NOMO-1 treated with dmso at 0.1 percent for 144 hours (cell line): Measurements from ENCODE around the gene MKNK2.

Source experiments
- DNase-seq: peaks from one replicate; lab custom pipeline; 2025; ENCODE audit not compliant: unreplicated experiment; lab: John Stamatoyannopoulos, UW

The MKNK2 gene

DNA sequence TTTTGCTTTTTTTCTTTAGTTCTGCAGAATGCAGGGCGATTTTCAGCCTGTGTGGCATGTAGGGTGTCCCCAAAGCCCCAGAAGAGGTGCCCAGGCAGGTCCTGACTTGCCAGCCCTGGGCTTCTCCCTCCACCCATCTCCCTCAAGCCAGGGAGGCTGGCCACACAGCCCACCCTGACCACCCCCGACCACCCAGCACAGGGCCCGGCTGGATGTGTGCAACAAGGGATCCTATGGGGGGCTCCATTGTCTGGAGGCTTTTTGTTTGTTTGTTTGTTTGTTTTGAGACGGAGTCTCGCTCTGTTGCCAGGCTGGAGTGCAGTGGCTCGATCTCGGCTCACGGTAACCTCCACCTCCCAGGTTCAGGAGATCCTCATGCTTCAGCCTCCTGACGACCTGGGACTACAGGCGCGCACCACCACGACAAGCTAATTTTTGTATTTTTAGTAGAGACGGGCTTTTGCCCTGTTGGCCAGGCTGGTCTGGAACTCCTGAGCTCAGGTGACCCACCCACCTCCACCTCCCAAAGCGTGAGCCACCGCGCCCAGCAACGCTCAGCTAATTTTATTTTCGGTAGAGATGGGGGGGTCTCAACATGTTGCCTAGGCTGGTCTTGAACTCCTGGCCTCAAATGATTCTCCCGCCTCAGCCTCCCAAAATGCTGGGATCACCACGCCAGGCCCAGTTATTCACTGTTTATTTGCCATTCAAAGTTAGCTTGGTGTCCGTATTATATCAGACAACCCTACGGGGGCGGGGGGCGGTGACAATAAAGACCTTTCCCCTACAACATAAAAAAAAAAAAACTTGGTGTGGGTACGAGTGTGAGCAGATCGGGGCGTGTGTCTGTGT is 7.8 kb upstream of the MKNK2 start:
- no peak for DNase-seq

DNA sequence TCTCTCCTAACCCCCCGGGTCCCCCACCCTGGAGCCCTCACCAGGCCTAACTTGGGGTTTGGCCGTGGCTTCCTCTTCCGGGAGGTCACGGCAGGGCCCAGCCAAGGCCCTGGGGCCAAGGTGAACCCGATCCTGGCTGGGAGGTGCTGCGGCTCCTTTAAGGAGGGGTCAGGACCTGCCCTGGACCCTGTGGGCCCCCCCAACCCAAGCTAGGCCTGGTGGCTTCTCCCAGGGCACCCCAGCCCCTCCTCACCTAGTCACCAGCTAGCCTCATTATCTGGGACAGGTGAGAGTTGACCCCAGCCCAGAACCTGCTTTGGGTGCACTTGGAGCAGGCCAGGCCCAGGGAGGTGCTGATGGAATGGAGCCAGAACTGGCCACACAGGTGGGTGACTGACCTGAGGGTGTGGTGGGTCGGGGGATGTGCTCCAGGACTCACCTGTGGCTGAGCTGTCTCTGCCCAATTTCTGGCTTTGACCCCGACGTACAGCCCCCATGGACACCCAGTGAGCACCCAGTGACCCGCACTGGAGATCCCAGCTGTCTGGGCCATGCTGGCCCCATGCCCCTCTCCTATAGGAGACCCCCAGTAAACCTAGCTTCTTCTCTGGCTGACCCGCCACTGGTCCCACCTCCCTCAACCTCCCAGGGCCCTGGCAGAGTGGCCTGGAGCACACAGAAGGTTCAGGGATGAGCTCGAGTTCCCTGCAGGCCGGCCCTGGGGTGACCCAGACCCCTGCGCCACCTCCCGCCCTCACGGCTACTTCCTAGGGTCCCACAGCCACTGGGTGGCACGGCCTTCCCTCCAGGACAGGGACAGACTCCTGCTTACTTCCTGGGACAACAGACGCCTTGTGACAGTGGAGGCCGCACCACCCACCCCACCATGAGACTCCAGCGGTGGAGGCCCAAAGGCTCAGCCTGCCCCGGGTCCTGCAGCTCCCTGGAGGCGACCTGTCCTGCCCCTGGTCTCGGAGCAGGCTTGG is 6.7 kb upstream of the MKNK2 start:
- no peak for DNase-seq

DNA sequence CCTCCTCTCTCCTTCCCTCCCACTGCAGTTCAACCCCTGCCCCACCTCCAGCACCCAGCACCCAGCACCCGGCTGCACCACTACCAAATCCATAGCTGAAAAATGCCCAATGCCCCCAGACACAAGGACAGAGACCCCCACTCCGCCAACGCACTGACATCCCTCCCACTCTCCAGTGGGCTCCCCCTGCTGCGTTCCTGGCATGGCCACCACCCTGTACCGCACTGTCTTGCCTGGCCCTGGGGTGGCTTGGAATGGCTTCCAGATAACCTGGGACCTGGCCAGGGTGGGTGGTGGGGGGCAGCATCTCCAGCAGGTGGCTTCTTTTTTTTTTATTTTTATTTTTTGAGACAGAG is 5.8 kb upstream of the MKNK2 start:
- DNase-seq = no peak

DNA sequence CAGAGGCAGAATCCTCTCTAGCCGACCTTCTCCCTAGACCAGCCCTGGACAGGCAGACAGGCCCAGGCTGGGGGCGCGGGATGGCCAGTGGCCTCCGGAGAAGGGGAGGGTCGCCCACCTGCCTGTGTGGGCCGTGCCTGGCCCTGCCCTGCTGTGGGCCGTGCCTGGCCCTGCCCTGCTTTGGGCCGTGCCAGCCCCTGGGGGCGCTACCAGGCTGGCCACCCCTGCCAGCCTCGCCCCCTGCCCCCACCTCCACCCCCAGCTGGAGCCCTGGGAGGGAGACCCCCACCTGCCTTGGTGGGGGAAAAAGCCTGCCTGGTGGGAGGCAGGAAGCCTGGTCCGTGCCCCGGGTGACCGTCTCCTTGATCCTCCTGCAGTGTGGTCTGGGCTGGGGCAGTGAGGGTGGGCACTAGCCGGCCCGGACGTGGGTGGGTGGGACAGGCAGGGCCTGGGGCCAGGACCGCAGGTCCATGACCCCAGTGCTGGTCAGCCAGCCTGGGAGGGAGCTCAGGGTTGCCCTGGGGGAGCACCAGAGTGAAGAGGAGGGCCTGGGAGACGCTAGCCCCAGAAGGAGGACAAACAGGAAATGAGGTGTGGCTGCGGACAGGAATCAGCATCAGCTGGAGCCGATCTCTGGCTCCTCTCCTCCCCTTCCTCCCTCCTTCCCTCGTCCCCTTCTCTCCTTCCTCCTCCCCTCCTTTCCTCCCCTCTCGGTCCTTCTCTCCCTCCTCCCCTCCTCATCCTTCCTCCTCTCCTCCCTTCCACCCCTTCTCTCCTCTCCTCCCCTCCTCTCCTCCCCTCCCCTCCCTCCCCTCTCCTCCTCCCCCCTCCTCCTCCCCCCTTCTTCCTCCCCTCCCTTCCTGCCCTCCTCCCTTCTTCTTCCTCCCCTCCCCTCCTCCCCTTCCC is 5.1 kb upstream of the MKNK2 start:
- DNase-seq = no peak

DNA sequence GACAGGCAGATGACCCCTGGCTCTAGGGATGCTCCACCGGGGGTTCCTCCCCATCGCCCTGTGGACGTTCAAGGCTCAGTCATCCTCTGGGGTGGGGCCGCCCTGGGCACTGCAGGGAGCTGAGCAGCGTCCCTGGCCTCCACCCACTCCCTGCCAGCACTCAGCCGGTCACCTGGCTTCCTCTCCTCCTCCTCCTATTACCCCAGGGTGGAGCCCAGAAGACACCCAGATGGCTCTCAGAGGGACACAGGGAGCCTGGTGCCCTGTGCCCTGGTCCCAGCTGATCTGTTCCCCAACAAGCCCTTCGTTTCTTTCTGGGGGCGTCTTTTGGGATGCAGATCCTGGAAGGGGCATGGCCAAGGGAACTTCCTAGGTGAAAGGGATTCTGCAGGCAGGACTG is 3.7 kb upstream of the MKNK2 start:
- DNase-seq = no peak

DNA sequence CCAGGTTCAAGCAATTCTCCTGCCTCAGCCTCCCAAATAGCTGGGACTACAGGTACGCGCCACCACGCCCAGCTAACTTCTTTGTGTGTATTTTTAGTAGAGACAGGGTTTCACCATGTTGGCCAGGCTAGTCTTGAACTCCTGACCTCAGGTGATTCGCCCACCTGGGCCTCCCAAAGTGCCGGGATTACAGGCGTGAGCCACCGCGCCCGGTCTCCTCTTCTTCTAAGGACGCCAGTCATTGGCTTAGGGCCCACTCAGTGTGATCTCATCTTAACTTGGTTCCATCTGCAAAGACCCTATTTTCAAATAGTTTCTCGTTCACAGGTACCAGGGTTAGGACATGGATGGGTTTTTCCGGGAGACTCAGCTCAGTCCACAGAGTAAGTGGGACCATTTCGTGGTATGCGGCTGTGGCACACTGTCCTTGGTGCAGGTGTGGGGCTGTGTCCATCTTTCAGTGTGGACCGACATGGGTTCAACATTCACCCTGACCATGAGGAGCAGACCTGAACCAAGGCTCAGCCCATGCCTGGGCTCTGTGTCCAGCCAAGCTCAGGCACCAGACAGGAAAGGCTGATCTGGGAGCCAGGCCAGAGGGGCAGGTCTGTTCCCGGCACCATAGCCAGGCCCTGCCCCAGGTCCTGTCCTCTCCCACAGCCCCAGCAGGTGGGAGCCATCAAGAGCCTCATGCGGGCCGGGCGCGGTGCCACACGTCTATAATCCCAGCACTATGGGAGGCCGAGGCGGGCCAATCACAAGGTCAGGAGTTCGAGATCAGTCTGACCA is 2.8 kb upstream of the MKNK2 start:
- no peak for DNase-seq

DNA sequence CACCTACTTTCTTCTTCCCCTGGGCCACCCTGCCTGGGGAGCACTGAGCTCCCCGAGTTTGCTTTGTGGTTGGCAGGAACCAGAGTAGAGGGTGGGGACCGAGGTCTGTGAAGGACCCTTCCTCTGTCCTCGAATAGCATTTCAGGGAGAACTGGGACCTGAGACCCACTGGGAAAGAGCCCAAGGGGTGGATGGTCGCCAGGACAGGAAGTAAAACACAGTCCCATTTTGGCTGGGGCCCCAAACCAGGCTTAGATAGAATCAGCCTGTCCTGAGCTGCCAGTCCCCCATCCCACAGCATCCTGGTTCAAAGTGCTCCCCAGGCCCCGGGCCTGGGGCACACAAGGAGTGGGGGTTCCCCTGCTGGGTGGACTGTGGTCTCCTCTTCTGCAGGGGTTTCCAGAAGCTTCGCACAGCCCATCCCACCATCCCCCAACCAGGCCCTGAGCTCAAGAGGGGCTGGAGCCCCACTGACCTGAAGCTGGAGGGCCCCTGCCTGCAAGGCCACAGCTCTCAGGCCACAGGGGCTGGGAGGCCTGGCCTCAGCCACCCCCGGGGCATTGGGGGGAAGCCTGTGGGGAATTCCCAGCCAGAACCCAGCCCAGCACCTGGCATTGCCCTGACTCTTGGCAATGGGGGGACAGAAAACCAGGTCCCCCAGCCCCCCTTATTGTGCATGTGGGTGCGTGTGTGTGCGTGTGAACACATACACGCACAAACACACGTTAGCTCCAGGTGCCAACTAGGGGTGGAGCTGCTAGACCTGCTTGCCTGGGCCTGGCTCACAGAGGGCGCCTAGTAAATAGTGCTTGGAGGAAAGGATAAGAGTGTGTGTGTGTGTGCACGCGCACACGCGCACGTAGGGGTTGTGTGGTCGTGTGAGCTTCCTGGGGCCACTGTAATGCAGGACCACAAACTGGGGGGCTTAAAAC is 995 bp upstream of the MKNK2 start:
- DNase-seq = no peak

DNA sequence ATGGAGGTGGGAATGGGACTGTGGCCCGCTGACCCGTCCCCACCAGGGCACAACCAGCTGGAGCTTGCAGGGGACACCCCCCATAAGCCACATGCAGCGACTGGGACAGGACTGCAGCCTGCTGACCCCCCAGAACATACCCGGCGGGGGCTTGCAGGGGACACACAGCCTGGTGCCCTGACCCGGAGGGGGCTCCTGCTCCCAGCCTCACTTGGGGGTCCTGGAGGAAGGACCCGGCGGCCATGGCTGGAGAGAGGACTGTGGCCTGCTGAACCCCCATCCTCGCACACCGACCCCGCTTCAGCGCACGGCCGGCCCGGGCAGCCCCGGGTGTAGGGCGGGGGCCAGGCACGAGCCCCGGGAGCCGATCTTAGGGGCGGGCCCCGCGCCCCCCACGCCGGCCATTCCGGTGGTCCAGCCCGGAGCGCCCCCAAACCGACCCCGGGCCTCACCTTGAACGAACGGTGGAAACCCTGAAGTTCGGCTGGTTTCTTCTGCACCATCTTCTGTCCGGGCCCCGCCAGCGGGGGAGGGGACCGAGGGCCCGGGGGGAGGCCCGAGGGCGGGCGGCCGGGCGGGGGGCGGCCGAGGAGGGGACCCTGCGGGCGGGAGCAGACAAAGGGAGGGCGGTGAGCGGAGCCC is 574 bp downstream of the MKNK2 start:
- DNase-seq = no peak

DNA sequence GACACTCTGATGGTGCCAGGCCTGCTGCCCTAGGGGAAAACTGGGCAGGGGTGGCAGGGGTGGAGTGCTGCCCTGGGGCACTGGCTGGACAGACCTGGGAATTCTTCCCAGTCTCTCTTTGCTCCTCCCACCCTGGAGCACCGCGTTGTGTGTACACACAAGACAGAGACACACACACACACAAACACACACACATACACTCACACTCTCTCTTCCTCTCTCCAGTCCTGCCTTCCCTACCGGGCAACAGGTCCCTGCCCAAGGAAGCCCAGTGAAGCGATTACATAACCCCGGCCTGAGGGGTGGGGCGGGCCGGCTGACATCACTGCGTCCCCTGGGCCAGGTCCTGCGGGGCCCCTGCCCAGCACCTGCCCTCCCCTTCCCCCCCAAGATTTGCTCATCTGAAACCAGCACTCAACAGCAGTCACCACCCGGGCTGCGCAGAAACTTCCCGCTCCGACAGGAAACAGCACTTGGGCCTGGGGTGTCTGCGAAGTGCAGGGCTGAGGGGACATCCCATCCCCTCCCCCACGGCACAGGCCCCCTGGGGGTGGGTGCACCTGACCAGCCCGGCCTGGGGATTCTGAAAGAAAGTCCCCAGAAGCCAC is 1.2 kb downstream of the MKNK2 start:
- DNase-seq = peak; percentile 93

DNA sequence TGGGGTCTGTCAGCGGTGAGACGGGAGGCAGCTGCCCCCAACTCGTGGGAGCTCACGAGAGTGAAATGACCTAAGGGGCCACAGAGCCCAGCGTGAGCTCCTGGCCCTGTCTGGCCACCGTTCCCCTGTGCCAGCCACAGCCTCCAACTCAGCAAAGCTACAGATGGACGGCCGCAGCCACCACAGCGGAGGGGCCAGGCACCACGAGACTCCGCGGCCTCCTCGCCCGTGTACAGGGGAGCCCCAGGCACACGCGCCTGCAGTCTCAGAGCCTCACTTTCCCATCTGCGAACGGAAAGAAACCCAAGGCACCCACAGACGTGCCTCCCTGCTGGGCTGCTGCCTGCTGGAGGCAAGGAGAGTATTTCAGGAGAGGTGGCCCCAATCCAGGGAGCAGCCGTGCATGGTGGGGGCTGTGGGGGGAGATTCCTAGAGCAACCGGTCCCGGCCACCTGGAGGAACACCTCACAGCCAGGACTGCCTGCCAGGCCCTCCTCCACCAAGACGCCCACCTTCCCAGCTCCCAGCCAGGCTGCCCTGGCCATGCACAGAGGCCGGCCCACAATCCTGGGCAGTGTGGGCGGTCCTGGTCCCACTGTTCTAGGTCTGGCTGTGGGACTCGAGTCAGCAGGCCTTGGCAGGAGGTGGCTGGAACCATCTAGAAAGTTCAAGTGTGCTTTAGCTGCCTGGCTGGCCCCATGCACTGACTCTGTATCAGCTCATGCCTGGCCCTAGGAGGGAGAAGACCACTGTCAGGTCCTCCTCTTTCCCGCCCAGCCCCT is 1.9 kb downstream of the MKNK2 start:
- DNase-seq = no peak

DNA sequence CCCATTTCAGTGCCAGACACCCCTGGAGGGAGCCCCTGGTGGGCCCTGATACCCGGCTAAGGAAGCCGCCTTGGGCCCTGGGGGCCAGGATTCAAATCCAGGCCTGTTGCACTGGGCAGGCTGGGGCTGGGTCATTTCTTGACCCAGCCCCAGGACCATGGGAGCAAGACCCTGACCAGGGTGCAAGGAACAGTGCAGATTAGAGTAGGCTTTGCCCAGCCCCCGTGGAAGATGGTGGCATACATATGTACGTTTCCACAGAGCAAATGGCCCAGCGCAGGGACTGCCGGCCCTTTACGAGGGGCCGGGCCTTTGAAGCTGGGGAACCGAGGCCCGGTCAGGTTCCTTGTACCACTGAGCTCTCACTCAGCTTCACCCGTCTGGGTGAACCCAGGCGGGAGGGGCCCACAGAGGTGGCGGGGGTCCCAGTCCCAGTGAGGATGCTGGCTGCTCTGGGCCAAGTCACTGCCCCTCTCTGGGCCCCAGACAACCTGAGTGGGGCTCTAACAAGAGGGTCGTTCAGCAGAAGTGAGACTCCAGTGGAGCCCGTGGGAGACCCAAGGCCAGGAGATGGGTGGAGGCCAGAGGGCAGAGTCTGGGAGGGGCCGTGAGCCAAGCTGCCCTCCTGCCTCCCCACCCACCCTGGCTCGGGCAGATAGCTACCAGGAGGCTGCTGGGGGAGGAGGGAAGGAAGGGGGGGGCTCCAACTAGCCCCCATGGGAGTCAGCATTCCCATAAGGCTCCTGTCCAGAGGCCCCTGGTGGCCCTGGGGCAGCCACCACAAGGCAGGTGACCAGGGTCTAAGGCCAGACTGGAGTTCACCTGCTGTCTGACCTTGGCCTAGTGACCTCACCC is 2.7 kb downstream of the MKNK2 start:
- no peak for DNase-seq

DNA sequence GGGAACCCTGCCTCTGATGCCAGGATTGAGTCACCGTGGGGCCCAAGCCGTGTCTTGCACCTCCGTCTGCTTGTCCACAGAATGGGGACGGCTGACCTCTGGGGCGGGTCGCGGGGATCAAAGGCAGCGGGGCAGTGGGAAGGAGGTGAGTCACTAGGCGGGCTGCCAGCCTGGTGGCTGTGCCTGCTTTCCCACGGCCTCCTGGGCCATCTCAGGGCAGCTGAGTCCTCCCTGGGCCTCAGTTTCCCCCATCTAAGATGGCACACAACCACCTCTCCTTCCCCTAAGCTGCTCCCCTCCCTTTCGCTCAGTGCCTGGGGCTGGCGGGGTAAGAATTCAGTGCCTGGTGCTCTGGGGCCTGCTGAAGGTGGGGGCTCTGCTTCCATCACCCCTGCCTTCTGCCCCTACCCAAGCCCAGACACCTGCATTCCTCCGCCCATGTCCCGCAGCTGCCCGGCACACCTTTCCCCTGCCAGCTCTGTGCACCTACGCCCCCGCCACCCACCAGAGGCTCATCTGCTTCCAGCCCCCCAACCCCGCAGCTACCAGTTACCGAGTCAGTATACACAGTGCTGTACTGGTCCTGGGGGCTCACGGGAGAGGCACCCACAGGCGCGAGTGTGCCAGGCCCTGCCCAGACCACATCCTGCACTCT is 3.5 kb downstream of the MKNK2 start:
- DNase-seq = no peak

DNA sequence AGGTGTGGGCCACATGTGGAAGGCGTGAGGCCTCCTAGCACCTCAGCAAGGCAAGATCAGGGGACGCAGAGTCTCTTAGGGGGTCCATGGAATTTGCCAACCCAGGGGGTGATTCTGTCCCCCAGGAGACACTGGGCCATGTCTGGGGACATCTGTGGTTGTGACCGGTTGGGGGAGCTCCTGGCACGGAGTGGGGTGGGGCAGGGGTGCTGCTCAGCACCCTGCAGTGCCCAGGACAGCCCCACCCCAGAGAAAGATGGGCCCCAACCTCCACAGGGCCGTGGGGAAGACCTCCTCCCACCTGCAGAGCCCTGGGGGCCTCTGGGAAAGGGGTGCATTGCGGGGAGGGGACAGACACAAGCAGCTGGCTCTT is 4.0 kb downstream of the MKNK2 start:
- DNase-seq = no peak

DNA sequence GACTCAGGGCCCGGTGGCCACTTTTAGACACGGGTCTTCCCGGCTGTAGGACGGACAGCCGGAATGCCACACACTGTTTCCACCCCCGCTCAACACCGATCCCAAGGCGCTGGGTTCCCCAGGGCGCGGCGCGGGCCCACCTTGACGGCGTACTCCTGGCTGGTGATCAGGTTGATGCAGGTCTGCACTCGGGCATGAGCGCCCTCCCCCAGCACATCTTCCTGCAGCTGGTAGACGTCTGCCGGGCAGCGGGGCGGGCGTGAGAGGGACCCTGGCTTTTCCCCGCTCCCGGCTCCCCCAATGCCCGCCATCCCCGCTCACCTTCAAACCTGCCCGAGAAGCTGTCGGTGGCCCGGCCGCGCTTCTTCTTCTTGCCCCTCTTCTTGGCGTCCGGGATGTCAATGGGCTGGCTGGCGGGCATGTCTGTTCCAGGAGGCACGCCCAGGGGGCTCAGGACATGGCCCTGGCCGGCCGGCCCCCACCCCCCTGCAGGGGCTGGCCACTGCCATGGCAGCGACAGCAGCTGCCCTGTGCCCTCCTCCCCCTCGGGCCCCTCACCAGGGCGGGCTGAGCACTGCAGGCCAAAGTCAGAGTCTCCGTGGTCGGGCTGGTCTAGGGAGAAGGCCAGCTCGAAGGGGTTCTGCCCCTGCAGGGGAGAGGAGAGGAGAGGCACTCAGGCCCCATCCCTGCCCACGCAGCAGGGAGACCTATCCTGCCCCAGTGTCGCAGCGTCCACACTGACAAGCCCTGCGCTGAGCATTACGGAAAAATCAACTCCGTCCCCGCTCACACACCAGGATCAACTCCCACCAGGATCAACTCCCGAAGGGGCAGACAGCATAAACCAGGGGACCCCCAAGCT is 4.8 kb downstream of the MKNK2 start:
- DNase-seq = no peak

DNA sequence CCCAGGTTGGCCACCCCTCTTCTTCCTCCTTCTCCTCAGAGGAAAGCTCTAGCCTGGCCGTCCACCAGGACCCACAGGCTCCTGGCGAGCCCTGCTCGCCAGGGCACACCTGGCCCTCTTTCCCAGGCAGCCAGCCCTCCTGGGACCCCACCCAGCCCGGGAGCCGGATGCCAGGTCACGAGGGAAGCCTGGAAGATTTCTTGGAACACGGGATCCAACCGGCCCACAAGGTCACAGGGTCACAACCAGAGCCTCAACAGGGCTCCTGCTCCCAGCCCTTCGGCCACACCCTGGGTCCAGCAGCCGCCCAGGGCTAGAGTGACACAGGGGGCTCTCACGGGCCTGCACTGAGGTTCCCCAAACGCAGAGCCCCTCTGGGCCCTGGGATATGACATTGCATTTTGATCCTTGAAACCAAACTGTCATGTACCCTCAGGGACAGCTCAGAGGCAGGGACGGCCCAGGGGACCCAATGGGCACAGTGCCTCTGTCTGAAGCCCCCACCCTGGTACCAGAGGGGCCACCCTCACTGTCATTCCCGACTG is 5.5 kb downstream of the MKNK2 start:
- DNase-seq = no peak
